OCI-LY7 (cell line): ENCODE data around the gene XYLT1. TPM values are rescaled to one million over a fixed set of nuclear protein-coding genes. Genes with fewer than 3 reads are reported as not detected.
A peak's percentile ranks its signal among the peaks of the same experiment; 100 is the strongest.

Experiments used
- BruUV-seq: library from RNA; stranded (reverse); fragments of 400-500 nt; replicated peaks from 2 replicates; lab custom pipeline; 2021; lab: Mats Ljungman, UMichigan
- CTCF ChIA-PET: fragments of 300-600 bp; sonication (Branson Sonifier 250); formaldehyde crosslinking; loops from one replicate; lab custom pipeline; 2022; ENCODE audit warnings: antibody characterized with exemption; ENCODE audit not compliant: unreplicated experiment; lab: Charles Lee
- POLR2A ChIA-PET: fragments of 300-600 bp; sonication (Branson Sonifier 250); formaldehyde crosslinking; loops from one replicate; lab custom pipeline; 2022; ENCODE audit warnings: antibody characterized with exemption; lab: Charles Lee
- DNase-seq: peaks from one replicate; pipeline ENCODE4 v3.0.0-alpha.2; 2015; ENCODE audit warnings: low spot score
- H2AFZ ChIP-seq: fragments of 200-600 bp; sonication (generic), shearing (Covaris generic); 2 replicates; pipeline ENCODE4 v1.6.1; 2014; ENCODE audit warnings: mild to moderate bottlenecking, antibody characterized with exemption, low read length, moderate library complexity
- H3K27ac ChIP-seq: fragments of 200-600 bp; sonication (generic); 2 replicates; pipeline ENCODE4 v1.5.1; 2014; ENCODE audit warnings: mixed run types, low read depth, mild to moderate bottlenecking, moderate library complexity, low read length, inconsistent platforms; ENCODE audit not compliant: poor library complexity, severe bottlenecking
- H3K36me3 ChIP-seq: fragments of 200-600 bp; sonication (generic); 2 replicates; pipeline ENCODE4 v1.6.1; 2014; ENCODE audit warnings: mild to moderate bottlenecking, antibody characterized with exemption, low read length, moderate library complexity, mixed read lengths; ENCODE audit not compliant: insufficient read depth
- H3K4me1 ChIP-seq: fragments of 200-600 bp; sonication (generic); 2 replicates; pipeline ENCODE4 v1.5.1; 2014; ENCODE audit warnings: mild to moderate bottlenecking, low read length; ENCODE audit not compliant: insufficient read depth, poor library complexity, severe bottlenecking
- H3K4me2 ChIP-seq: fragments of 200-600 bp; sonication (generic); 2 replicates; pipeline ENCODE4 v1.6.1; 2014; ENCODE audit warnings: mild to moderate bottlenecking, low read length
- H3K4me3 ChIP-seq: fragments of 200-600 bp; sonication (generic); 2 replicates; pipeline ENCODE4 v1.5.1; 2014; ENCODE audit warnings: mild to moderate bottlenecking, low read depth, low read length; ENCODE audit not compliant: poor library complexity, severe bottlenecking
- H3K79me2 ChIP-seq: fragments of 200-600 bp; sonication (generic); 2 replicates; pipeline ENCODE4 v1.6.1; 2016; ENCODE audit warnings: low read depth, mild to moderate bottlenecking, low read length, moderate library complexity, mixed read lengths; ENCODE audit not compliant: insufficient read depth
- H3K9me2 ChIP-seq: fragments of 200-600 bp; sonication (generic); 2 replicates; pipeline ENCODE4 v1.6.1; 2016; ENCODE audit warnings: mild to moderate bottlenecking, low read length, mixed read lengths; ENCODE audit not compliant: insufficient read depth
- H3K9me3 ChIP-seq: fragments of 200-600 bp; sonication (generic); 2 replicates; pipeline ENCODE4 v1.6.1; 2014; ENCODE audit warnings: mild to moderate bottlenecking, mixed run types, low read length, mixed read lengths
- H4K20me1 ChIP-seq: fragments of 200-600 bp; sonication (generic); 2 replicates; pipeline ENCODE4 v1.6.1; 2014; ENCODE audit warnings: mild to moderate bottlenecking, antibody characterized with exemption, low read length, moderate library complexity, mixed read lengths; ENCODE audit not compliant: insufficient read depth
- EZH2phosphoT487 ChIP-seq: fragments of 200-600 bp; sonication (generic); IDR thresholded peaks from 2 replicates; pipeline ENCODE4 v1.6.1; 2018; ENCODE audit warnings: low read depth, borderline replicate concordance, mild to moderate bottlenecking, mixed run types, antibody characterized with exemption, low read length, moderate library complexity, mixed read lengths
- intact Hi-C: fragments of 100-400 bp; cut with micrococcal nuclease; formaldehyde crosslinking; loops from one replicate; pipeline ENCODE4 v1.10.0; 2022; ENCODE audit not compliant: unreplicated experiment
- total RNA-seq, 2 experiments: library from RNA; depleted of rRNA in 1 of 2; stranded (reverse); fragments of >200 nt in 1 of 2; shearing (Covaris generic) in 1 of 2; gene quantifications; 2 replicates each; pipeline ENCODE4 v1.2.3, GENCODE V29; 2014 to 2022
- TF ChIP-seq, protein P1 (sequence below): fragments of 200-600 bp; sonication (generic); conservative IDR thresholded peaks from 2 replicates; pipeline ENCODE4 v1.5.1; 2014; ENCODE audit warnings: mild to moderate bottlenecking, antibody characterized with exemption, low read length, moderate library complexity, mixed read lengths

The XYLT1 gene
- total RNA-seq, 2 experiments from 2014 or later = 36.3 to 50.0 TPM

DNA sequence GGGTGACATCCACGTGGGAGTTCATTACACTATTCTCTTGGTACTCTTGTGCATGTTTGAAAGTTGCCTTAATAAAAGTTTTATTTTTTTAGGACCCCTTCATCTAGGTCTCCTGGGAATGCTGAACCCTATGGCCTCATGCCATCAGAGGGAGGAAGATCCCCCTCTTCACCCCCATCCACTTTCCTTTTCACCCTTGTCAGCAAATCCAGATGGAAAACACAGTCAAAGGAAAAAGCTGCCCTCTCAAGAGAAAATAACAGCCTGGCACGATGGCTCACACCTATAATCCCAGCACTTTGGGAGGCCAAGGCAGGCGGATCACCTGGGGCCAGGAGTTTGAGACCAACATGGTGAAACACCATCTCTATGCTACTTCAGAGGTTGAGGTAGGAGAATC, 274.2 kb downstream of the XYLT1 start:
- CTCF ChIA-PET = no interaction called here
- BruUV-seq = no TSS peak
- Histone ChIP-seq H3K4me2 (no peak overlapping the region), H3K36me3 (peaks cover 73% of the 10 kb centered on the region), H3K9me2 (no peaks in the 10 kb centered on the region), H3K79me2 (no peaks in the 10 kb centered on the region), H4K20me1 (no peaks in the 10 kb centered on the region), H3K9me3 (no peaks in the 10 kb centered on the region), H2AFZ (no peak overlapping the region), H3K4me1 (no peaks in the 10 kb centered on the region), H3K4me3 (no peak overlapping the region), H3K27ac (no peak overlapping the region)
- intact Hi-C loops = no loop called here
- no peak for TF ChIP-seq EZH2phosphoT487
- TF ChIP-seq, protein P1, sequence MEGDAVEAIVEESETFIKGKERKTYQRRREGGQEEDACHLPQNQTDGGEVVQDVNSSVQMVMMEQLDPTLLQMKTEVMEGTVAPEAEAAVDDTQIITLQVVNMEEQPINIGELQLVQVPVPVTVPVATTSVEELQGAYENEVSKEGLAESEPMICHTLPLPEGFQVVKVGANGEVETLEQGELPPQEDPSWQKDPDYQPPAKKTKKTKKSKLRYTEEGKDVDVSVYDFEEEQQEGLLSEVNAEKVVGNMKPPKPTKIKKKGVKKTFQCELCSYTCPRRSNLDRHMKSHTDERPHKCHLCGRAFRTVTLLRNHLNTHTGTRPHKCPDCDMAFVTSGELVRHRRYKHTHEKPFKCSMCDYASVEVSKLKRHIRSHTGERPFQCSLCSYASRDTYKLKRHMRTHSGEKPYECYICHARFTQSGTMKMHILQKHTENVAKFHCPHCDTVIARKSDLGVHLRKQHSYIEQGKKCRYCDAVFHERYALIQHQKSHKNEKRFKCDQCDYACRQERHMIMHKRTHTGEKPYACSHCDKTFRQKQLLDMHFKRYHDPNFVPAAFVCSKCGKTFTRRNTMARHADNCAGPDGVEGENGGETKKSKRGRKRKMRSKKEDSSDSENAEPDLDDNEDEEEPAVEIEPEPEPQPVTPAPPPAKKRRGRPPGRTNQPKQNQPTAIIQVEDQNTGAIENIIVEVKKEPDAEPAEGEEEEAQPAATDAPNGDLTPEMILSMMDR = no peak
- no peak for DNase-seq
- POLR2A ChIA-PET = no interaction called here

- Histone ChIP-seq H2AFZ (no peak overlapping the region), H3K4me3 (no peak overlapping the region), H3K36me3 (peaks cover 78% of the 10 kb centered on the region), H3K9me3 (no peaks in the 10 kb centered on the region), H3K79me2 (no peaks in the 10 kb centered on the region), H3K9me2 (no peaks in the 10 kb centered on the region), H3K27ac (no peak overlapping the region), H3K4me1 (no peaks in the 10 kb centered on the region), H3K4me2 (no peak overlapping the region), H4K20me1 (no peaks in the 10 kb centered on the region)
- TF ChIP-seq EZH2phosphoT487 = no peak
- TF ChIP-seq, protein P1 = peak; percentile 87
- BruUV-seq = no TSS peak
- intact Hi-C loops = no loop called here
- ChIA-PET CTCF (no interaction called here), POLR2A (no interaction called here)
- peak; percentile 55 for DNase-seq
Measured at GRCh38 chr16:17194190-17194780, 276.5 kb downstream of the XYLT1 start.

DNA sequence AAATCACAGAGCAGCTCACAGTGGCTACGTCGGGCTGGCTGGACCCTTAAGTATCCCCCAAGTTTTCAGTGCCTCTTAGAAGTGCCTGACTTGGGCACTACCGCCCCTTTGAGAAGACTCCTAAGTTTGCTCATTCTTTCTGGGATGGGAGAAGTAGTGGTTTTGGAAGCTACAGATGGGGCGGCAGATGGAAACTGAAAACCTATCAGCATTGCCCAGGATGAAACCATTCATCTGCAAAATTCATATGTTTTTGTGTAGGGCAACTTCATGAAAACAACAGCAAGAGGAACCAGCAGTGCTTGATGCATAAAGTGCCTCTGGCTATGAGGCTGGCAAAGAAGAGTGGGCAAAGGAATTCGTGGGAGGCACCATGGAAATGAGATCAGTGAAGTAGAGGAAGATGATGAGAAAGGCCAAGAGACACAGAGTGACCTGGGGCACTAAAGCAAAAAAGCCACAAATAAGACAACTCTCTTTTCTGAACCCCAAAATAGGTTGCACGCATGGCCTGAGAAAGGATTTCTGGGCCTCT, 277.1 kb downstream of the XYLT1 start:
- Histone ChIP-seq H3K4me2 (no peak overlapping the region), H4K20me1 (no peaks in the 10 kb centered on the region), H3K4me3 (no peak overlapping the region), H3K9me3 (no peaks in the 10 kb centered on the region), H3K9me2 (no peaks in the 10 kb centered on the region), H3K36me3 (peaks cover 80% of the 10 kb centered on the region), H3K27ac (no peak overlapping the region), H3K79me2 (no peaks in the 10 kb centered on the region), H2AFZ (no peak overlapping the region), H3K4me1 (no peaks in the 10 kb centered on the region)
- BruUV-seq = no TSS peak
- ChIA-PET CTCF (no interaction called here), POLR2A (no interaction called here)
- no peak for DNase-seq
- intact Hi-C loops = no loop called here
- TF ChIP-seq, protein P1 = no peak
- TF ChIP-seq EZH2phosphoT487 = no peak
